Activated B cell treated with CpG ODN at 0.5 μM for 24 hours (primary cell): Measurements from ENCODE around the gene SMIM10. TPM values are rescaled to one million over a fixed set of nuclear protein-coding genes. Genes with fewer than 3 reads are reported as not detected.

ENCODE experiments used
- ATAC-seq: fragments of 200-7000 bp; cut with Tn5 transposase; one replicate; pipeline ENCODE4 v1.10.0; 2021; ENCODE audit warnings: low read depth, mild to moderate bottlenecking, moderate library complexity
- CTCF ChIA-PET: fragments of 350-600 bp; sonication (Branson Sonifier 250); formaldehyde crosslinking; loops from one replicate; lab custom pipeline; 2021; ENCODE audit warnings: antibody characterized with exemption; lab: Charles Lee
- POLR2A ChIA-PET: fragments of 350-600 bp; sonication (Branson Sonifier 250); formaldehyde crosslinking; loops from one replicate; lab custom pipeline; 2021; ENCODE audit warnings: antibody characterized with exemption; lab: Charles Lee
- DNase-seq: peaks from one replicate; pipeline ENCODE4 v3.0.0; 2022
- H3K27ac Mint-ChIP-seq: one replicate; pipeline ENCODE4 v1.8.0; 2020; ENCODE audit warnings: mixed read lengths
- H3K27me3 Mint-ChIP-seq: one replicate; pipeline ENCODE4 v1.8.0; 2021; ENCODE audit warnings: mixed read lengths
- H3K36me3 Mint-ChIP-seq: one replicate; pipeline ENCODE4 v1.8.0; 2021; ENCODE audit warnings: low read depth, mixed read lengths
- H3K4me1 Mint-ChIP-seq: one replicate; pipeline ENCODE4 v1.8.0; 2021; ENCODE audit warnings: mixed read lengths
- H3K4me3 Mint-ChIP-seq: one replicate; pipeline ENCODE4 v1.8.0; 2020; ENCODE audit warnings: mild to moderate bottlenecking, mixed read lengths
- H3K9me3 Mint-ChIP-seq: one replicate; pipeline ENCODE4 v1.8.0; 2020; ENCODE audit warnings: mixed read lengths
- intact Hi-C: fragments of 100-400 bp; cut with micrococcal nuclease; formaldehyde crosslinking; loops from one replicate; pipeline ENCODE4 v1.15.1; 2024
- total RNA-seq: library from RNA; stranded (reverse); gene quantifications from 2 replicates; pipeline ENCODE4 v1.2.3, GENCODE V29; 2022
- TF ChIP-seq, protein P1 (sequence below): fragments of 200-600 bp; IDR thresholded peaks from one replicate; pipeline ENCODE4 v1.8.0; 2022; ENCODE audit warnings: antibody characterized with exemption, mild to moderate bottlenecking

Gene SMIM10
- total RNA-seq, 1 donor from 2014 or later: 1.4 TPM

DNA sequence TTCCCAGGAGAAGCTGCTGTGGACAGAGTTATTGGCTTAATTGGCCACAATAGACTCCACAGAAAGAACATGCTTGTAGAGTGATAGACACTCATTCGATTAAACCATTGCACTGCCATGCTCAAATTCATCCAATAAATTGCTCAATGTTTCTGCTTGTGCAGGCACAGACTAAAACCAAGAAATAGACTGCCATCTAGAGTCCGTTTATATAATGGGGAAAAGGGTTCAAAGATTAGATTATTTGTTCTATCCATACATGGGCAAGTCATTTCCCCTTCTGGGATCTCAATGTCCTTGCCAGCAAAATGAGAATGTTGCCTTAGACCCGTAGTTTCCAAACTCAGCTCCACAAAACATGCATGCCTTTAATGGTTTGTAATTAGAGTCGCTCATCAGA lies 8.7 kb downstream of the SMIM10 start:
- no peak overlapping the region for H3K27ac Mint-ChIP-seq
- no peaks in the 10 kb centered on the region for H3K9me3 Mint-ChIP-seq
- ChIA-PET POLR2A (no interaction called here), CTCF (no interaction called here)
- H3K27me3 Mint-ChIP-seq: no peaks in the 10 kb centered on the region
- TF ChIP-seq, protein P1, sequence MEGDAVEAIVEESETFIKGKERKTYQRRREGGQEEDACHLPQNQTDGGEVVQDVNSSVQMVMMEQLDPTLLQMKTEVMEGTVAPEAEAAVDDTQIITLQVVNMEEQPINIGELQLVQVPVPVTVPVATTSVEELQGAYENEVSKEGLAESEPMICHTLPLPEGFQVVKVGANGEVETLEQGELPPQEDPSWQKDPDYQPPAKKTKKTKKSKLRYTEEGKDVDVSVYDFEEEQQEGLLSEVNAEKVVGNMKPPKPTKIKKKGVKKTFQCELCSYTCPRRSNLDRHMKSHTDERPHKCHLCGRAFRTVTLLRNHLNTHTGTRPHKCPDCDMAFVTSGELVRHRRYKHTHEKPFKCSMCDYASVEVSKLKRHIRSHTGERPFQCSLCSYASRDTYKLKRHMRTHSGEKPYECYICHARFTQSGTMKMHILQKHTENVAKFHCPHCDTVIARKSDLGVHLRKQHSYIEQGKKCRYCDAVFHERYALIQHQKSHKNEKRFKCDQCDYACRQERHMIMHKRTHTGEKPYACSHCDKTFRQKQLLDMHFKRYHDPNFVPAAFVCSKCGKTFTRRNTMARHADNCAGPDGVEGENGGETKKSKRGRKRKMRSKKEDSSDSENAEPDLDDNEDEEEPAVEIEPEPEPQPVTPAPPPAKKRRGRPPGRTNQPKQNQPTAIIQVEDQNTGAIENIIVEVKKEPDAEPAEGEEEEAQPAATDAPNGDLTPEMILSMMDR: no peak
- no peak overlapping the region for H3K4me3 Mint-ChIP-seq
- ATAC-seq (no peak), DNase-seq (no peak)
- H3K36me3 Mint-ChIP-seq: no peaks in the 10 kb centered on the region
- intact Hi-C loops: loop anchor here (1.0 to 10.0 kb wide), 2 partner anchors 34 to 515 kb away; no protein-coding TSS in a partner anchor
- peaks cover 12% of the 10 kb centered on the region for H3K4me1 Mint-ChIP-seq

- Mint-ChIP-seq H3K36me3 (no peaks in the 10 kb centered on the region), H3K4me1 (peaks cover 14% of the 10 kb centered on the region), H3K27me3 (no peaks in the 10 kb centered on the region), H3K4me3 (no peak overlapping the region), H3K27ac (no peak overlapping the region), H3K9me3 (no peaks in the 10 kb centered on the region)
- DNase-seq: no peak
- ATAC-seq: no peak
- ChIA-PET CTCF (interaction anchor here (0.6 kb wide), 1 partner anchor 9 kb away, joined by 3 read pairs; no protein-coding TSS in a partner anchor), POLR2A (no interaction called here)
- intact Hi-C loops: no loop called here
- TF ChIP-seq, protein P1: no peak
Observed at GRCh38 chrX:135000516-135000915, 9.7 kb downstream of the SMIM10 start.

DNA sequence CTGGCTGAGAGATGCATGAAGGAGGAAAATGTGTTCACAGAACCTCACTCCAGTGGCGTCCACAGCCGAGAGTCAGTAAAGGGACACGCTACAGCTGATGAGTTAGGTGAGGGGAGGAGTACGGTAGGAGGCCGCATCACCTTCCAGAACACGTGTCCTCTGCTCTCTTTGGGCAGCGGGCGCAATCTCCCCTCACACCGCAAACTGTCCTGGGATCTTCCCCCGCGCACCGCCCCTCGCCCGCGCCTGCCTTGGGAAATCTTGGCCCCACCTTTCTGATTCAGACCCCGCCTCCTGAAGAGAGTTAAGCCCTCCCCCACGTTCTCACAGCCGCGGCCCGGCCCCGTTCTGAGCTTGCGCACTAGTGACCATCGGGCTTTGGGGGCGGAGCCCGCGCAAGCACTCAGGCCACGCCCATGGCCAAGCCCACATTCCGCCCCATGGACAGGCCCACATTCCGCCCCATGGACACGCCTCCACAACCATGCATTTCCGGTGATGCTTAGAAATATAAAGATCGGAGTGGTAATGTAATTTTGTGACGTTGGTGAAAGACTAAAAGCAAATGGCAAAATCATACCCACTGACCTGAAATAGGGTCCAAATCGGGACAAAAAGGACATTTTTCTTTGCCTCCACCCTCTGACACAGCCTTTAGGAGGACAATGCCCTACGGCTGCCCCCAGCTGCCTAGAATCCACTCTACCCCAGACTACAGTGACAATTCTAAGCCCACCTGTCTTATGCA lies 13.3 kb downstream of the SMIM10 start:
- no peaks in the 10 kb centered on the region for H3K27me3 Mint-ChIP-seq
- no peaks in the 10 kb centered on the region for H3K36me3 Mint-ChIP-seq
- TF ChIP-seq, protein P1: no peak
- ChIA-PET POLR2A (interaction anchor here (0.5 kb wide), 1 partner anchor 518 kb away, joined by 3 read pairs; no protein-coding TSS in a partner anchor), CTCF (interaction anchor here (0.6 kb wide), 1 partner anchor 411 kb away, joined by 3 read pairs; no protein-coding TSS in a partner anchor)
- H3K4me3 Mint-ChIP-seq: peak overlapping the region; percentile 88
- DNase-seq (peak; percentile 75), ATAC-seq (peak; percentile 98)
- H3K9me3 Mint-ChIP-seq: no peaks in the 10 kb centered on the region
- intact Hi-C loops: no loop called here
- H3K27ac Mint-ChIP-seq: no peak overlapping the region
- peaks cover 14% of the 10 kb centered on the region for H3K4me1 Mint-ChIP-seq

GRCh38 chrX:135006187-135006586 lies 15.4 kb downstream of the SMIM10 start:
- no peaks in the 10 kb centered on the region for H3K36me3 Mint-ChIP-seq
- no peaks in the 10 kb centered on the region for H3K9me3 Mint-ChIP-seq
- H3K27ac Mint-ChIP-seq: no peak overlapping the region
- no peaks in the 10 kb centered on the region for H3K27me3 Mint-ChIP-seq
- no peak for ATAC-seq
- ChIA-PET CTCF (no interaction called here), POLR2A (no interaction called here)
- TF ChIP-seq, protein P1: no peak
- no peak for DNase-seq
- intact Hi-C loops: no loop called here
- no peak overlapping the region for H3K4me3 Mint-ChIP-seq
- H3K4me1 Mint-ChIP-seq: peaks cover 14% of the 10 kb centered on the region

- intact Hi-C loops: no loop called here
- Mint-ChIP-seq H3K27me3 (no peaks in the 10 kb centered on the region), H3K9me3 (no peaks in the 10 kb centered on the region), H3K4me1 (peaks cover 6% of the 10 kb centered on the region), H3K27ac (no peak overlapping the region), H3K4me3 (no peak overlapping the region), H3K36me3 (no peaks in the 10 kb centered on the region)
- CTCF ChIA-PET: no interaction called here
- POLR2A ChIA-PET: no interaction called here
- ATAC-seq: no peak
- TF ChIP-seq, protein P1: no peak
- DNase-seq: no peak
Observed at GRCh38 chrX:135009057-135009610, 18.3 kb downstream of the SMIM10 start.
